HG03066 (cell line): ENCODE results near the gene IFIH1.

Experiments
- ATAC-seq: cut with Tn5 transposase; IDR thresholded peaks from one replicate; pipeline ENCODE4 v1.9.1; 2021; ENCODE audit warnings: low read depth; ENCODE audit not compliant: unreplicated experiment

IFIH1 gene

DNA sequence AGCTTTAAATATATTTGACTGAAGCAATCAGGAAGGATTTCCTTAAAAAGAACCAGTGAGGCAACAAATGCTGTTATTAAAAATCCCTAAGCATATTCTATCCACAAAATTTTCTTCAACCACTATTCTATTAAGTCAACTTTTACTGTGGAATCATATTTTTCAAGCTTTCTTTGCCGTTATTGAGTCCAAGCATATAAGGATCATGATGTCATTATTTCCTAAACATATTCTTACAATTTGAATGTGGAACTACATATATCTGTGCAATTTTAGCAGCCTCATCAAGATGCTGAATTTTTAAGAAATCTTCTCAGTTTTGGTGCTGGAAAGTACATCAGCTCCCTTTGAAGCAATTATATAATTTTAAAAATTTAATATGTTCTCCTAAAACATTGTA is 5.6 kb downstream of the IFIH1 start:
- ATAC-seq: no peak

DNA sequence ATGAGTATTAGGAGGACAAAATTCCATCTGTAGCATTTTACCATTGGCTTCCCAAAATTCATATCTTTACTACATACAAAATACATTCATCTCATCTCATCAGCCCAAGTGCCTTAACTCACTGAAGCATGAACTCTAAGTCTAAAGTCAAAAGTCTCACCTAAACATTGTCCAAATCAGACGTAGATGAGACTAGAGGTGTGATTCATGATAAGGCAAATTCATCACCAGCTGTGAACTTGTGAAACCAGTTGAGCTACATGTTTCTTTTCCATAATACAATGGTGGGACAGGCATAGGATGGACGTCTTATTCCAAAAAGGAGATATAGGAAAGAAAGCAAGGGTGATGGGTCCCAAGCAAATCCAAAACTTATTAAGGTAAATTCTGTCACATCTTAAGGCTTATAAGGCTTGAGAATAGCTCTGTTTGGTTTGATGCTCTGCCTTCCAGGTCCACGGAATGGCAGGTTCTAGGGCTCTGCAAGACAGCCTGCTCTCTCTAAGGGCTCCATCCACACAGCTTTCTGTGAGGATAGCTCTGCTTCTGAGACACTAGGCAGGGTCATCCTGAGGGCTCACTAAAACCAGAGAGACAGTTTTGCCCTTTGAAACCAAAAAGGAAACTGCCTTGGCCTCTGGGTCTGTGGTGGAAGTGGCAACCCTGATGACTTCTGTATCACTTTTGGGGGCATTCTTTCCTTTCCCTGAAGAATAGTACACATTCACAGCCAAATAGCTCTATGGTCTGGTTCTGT is 9.6 kb downstream of the IFIH1 start:
- peak; percentile 62 for ATAC-seq

- ATAC-seq: no peak
Measured at GRCh38 chr2:162305901-162306300, 12.6 kb downstream of the IFIH1 start.

DNA sequence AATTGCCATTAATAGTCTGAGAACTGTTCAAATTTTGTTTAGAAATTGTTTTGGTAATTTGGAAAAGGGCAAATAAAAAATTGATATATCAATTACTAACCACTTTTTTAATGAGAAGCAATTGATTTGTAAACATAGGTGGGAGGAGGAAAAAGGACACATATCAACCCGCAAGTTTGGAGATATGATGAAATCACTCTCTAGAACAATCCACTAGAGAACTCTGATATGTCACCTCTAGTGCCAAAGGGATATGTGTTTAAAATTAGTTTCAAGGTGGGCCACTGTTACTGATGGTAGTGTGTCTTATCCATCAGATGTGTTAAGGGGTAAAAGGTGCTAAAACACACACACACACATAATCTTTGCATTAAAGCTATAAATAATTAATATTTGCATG is 16.6 kb downstream of the IFIH1 start:
- no peak for ATAC-seq

DNA sequence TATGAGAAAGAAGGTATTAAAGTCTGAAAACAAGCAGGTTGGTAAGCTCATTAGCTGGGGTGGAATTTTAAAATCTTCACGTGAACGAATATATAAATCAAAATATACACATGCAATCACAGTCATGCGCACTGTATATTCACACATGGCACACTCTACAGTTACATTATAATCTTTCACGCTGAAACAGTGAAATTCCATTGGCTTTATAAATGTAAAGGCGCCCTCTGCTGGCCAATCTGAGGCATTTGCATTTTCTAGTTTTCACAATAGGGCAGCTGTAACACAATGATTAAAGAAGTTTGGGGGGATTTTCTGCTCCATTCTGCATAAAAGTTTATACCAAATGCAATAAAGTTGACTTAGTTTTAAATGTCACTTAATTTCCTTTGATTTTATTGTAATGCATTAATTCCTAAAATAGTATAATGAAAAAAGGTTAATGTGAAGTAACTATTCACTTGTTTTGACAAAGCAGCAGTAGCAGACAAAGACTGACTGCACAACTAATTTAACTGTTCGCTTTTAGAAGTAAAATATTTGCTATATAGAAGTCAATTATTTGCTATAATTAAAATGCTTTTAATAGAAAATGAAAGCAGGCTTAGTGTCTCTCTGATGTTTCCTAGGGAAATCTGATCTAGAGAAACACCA is 17.2 kb downstream of the IFIH1 start:
- ATAC-seq: peak; percentile 70

- no peak for ATAC-seq
Measured at GRCh38 chr2:162300266-162300665, 18.2 kb downstream of the IFIH1 start.

- no peak for ATAC-seq
Measured at GRCh38 chr2:162298669-162299335, 19.7 kb downstream of the IFIH1 start.

GRCh38 chr2:162297925-162298552 is 20.4 kb downstream of the IFIH1 start:
- peak; percentile 52 for ATAC-seq

GRCh38 chr2:162295009-162295408 is 23.5 kb downstream of the IFIH1 start:
- no peak for ATAC-seq

- ATAC-seq: no peak
Measured at GRCh38 chr2:162293122-162293786, 25.2 kb downstream of the IFIH1 start.

DNA sequence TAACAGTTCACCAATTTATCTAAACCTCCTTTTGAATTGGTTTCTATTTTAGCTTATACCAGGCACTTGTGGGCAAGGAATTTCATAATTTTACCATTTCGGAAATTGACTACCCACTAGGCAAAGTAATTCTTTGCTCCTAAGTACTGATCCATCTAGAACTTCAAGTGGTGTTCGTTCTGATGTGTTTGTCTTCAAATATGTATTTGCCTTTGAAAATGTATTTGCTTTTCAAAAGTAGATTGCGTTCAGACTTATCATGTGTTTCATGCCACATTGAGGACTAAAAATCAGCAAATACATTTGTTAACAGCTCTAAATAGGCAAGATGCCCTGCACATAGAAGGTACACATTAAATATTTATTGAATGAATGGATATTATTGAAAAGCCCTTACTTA is 26.7 kb downstream of the IFIH1 start:
- ATAC-seq: no peak

- ATAC-seq: no peak
Measured at GRCh38 chr2:162282765-162283425, 35.6 kb downstream of the IFIH1 start.

- no peak for ATAC-seq
Measured at GRCh38 chr2:162280654-162281053, 37.8 kb downstream of the IFIH1 start.

GRCh38 chr2:162277381-162277780 is 41.1 kb downstream of the IFIH1 start:
- ATAC-seq: no peak

DNA sequence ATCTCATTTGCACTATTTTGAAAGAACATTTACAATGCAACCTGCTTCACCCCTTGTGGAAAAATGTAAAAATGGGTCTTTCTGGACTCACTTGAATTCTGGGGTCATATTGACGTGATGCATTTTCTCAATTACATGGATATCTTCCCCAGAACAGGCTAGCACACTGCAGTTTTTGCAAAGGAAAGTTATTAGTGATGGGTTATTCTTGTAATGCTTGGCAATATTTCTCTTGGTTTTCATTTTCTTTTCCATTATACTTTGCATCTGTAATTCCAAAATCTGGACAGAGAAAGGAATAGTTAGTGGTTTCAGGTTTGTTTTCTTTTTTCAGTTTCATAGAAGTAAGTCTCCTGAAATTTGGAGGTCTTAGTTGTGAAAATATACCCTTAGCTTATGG is 50.5 kb downstream of the IFIH1 start:
- no peak for ATAC-seq

- ATAC-seq: no peak
Measured at GRCh38 chr2:162267496-162267895, 51.0 kb downstream of the IFIH1 start.

DNA sequence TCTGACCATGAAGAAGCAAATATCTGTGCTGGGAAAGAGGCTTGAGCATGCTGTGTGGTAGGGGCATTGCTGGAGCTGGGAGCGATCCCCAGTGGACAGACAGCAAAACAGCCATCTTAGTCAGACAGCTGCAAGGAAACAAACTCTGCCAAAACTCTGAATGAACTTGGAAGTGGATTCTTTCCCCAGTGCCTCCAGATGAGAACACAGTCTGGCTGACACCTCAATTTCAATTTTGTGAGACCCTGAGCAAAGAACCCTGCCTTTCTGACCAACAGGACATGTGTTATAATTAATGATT is 52.1 kb downstream of the IFIH1 start:
- no peak for ATAC-seq

DNA sequence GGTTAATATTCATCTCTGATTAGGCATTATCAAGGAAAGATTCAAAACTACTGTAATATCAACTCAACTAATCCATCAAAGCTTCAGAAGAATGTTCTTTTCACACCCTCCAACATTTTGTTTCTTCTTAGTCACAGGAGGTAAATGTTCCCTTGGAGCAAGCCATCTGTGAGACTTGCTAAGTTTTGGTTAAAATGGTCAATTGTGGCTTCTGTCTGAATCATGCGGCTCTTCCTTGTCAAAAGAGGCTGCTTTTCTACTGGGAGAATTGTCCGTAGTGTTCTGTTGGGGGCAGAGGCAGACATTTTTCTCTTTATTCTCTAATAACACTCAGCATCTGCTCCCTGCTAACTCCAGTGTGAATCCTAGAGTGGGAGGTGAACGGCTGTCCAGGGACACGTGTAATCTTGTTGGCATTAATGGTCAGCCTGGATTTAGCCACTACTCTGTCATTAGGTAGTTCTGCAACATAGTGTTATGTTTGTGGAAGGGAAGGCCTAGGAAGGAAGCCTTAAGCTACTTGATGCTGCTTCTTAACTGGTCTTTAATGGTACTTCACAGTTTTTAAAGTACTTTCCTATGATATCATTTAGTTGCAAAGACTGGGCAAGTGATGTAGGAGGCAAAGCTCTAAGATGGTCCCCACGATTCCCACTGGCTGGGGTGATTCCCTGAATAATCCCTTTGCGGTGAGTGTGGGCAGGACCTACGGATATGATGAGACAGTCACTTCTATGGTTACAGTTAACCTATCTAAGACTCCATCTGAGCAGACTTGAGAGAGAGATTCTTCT is 52.6 kb downstream of the IFIH1 start:
- ATAC-seq: no peak

GRCh38 chr2:162261032-162261945 is 57.2 kb downstream of the IFIH1 start:
- peak; percentile 51 for ATAC-seq
